ENCODE results near the gene AATF.

Gene AATF

GRCh38 chr17:36942019-36942599 is 6.6 kb upstream of the AATF start:
- DNase-seq, result no peak

DNA sequence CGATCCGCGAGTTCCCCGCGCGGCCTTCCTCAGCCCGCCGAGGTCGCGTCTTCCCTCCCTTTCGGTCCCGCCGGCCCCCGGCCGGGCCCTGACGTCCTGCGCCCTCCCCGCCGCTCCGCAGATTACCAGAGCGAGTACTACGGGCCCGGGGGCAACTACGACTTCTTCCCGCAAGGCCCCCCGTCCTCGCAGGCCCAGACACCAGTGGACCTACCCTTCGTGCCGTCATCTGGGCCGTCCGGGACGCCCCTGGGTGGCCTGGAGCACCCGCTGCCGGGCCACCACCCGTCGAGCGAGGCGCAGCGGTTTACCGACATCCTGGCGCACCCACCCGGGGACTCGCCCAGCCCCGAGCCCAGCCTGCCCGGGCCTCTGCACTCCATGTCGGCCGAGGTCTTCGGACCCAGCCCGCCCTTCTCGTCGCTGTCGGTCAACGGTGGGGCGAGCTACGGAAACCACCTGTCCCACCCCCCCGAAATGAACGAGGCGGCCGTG is 6.1 kb upstream of the AATF start:
- DNase-seq, result no peak

- DNase-seq, result no peak
Measured at GRCh38 chr17:36943250-36944191, 5.2 kb upstream of the AATF start.

DNA sequence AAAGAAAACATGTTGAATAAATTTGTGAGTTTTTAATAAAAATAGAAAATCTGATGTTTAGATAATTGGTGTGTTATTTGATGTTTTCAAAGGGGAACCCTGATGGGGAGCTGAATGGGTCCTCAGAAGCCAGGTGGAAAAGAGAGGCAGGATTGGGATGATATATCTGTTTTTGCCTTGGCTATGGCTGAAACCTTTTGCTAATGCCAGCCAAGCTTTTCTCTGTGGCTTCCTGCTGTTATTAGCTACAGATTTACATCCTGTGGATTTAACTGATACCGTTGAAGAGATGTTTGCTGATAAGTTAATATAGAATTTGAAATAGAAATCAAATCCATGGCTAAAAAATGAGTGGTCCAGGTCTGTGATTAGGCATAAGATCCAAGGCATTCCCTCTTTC is 4.2 kb upstream of the AATF start:
- no peak for DNase-seq

GRCh38 chr17:36945140-36945539 is 3.6 kb upstream of the AATF start:
- DNase-seq, result no peak

- no peak for DNase-seq
Measured at GRCh38 chr17:36945959-36946725, 2.6 kb upstream of the AATF start.

GRCh38 chr17:36946726-36947091 is 2.0 kb upstream of the AATF start:
- no peak for DNase-seq

- DNase-seq, result no peak
Measured at GRCh38 chr17:36947922-36948716, 635 bp upstream of the AATF start.

DNA sequence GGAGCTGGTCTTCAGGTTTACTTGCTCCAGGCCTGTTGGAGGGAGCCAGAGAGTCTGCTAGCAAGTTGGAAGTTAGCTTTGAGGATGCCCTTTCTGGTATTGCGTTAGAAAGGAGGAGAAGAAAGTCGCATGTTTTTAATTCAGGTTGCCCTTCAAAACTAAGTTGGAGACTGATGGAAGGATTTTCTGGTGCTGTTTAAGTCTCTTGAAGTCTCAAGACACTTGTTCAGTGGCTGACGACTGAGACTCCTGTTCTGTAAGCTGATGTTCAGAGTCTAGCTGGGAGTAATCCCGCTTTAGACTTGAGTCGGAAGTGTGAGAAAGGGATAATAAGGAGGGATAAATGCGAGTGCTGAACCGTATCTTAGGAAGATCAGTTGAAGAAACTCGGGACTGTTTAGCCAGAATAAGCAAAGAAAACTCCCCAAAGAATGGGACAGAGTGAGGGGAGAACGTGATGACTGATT is 740 bp downstream of the AATF start:
- DNase-seq, result no peak

GRCh38 chr17:36950027-36950426 is 1.3 kb downstream of the AATF start:
- no peak for DNase-seq

- DNase-seq, result no peak
Measured at GRCh38 chr17:36951084-36951789, 2.5 kb downstream of the AATF start.

- DNase-seq, result no peak
Measured at GRCh38 chr17:36971508-36971907, 22.8 kb downstream of the AATF start.

GRCh38 chr17:36972186-36972700 is 23.5 kb downstream of the AATF start:
- DNase-seq, result no peak

- DNase-seq, result no peak
Measured at GRCh38 chr17:36972905-36973304, 24.2 kb downstream of the AATF start.

- DNase-seq, result no peak
Measured at GRCh38 chr17:36975922-36976515, 27.3 kb downstream of the AATF start.

- no peak for DNase-seq
Measured at GRCh38 chr17:36977066-36977465, 28.3 kb downstream of the AATF start.

DNA sequence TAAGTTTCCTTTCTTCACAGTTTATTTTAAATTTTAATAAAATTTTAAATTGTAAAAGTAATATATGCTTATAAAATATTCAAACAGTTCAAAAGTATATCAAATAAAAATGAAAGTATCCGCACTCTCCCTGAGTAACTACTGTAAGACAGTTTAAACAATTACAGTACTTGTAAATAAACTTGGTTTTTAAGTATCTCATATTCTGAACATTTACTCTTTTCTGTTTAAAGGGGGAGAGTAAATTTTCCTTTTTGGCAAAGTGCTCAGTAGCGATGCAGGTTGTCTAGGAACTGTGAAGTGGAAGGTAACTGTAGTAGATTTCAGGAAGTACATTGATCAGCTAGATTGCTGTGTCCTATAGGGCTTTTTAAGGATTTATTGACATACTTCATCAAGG is 28.8 kb downstream of the AATF start:
- DNase-seq, result no peak

DNA sequence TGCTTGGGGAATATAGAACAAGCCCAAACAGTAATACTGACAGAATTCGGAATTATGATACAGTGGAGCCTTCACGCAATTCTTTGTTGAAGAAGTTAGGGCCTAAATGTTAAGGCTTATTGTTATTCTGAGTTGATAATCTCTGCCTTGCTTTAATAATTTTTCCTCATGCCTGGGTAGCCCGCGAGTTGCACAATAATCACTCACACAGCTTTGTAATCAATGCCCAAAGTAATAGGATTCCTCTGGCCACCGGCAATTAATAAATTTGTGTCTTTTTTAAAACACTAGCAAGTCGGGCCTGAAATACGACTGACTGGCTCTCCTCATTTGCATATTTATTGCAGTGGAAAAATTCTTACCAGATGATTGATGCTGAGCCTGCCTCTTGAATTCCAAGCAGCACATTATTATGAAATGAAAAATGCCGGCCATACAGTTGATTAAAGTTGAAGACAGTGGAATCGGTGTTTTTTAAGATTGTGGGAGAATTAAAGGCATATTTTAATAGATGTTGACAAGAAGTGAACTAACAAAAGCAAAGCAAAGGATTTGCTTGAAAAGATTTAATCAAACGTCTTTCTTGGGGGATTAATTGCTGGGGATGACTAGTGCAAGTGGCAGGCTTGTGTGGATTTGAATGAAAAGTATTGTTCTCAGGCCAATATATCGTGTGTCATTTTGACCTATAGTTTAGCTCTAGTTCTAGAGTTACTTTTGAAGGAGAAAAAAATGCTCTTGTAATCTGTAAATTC is 30.2 kb downstream of the AATF start:
- no peak for DNase-seq

- DNase-seq, result no peak
Measured at GRCh38 chr17:36979565-36979941, 30.8 kb downstream of the AATF start.

GRCh38 chr17:36980280-36980761 is 31.6 kb downstream of the AATF start:
- DNase-seq, result no peak
